ENCODE data around the gene MED14.
"Not testable (repeated sequence)": the region's sequence is repeated elsewhere in the genome, so short reads cannot be mapped to it uniquely, and the experiment has no call there.

The MED14 gene

GRCh38 chrX:40735325-40736169 lies at the start of gene MED14:
MED14 (minus strand) TSS chrX:40735542; CDS start chrX:40735412, 130 bp downstream.
- Histone ChIP-seq H3K9ac (ENCODE audit: low read depth, low read length) (peak within 1 kb of the TSS; percentile 62), H3K36me3 (ENCODE audit: control insufficient read depth, insufficient read depth, low read length) (peaks cover 3% of the 10 kb centered on the region; the same call in 1 of the 2 replicates), H3K4me1 (ENCODE audit: control insufficient read depth, insufficient read depth, low read length) (no peaks in the 10 kb centered on the region), H3K4me3 (ENCODE audit: low read depth, low read length) (peak within 1 kb of the TSS; percentile 72), H3K27me3 (ENCODE audit: control insufficient read depth, insufficient read depth, low read length) (no peaks in the 10 kb centered on the region), H3K9me3 (ENCODE audit: control insufficient read depth, insufficient read depth, low read length) (peaks cover 3% of the 10 kb centered on the region; the same call in 1 of the 2 replicates), H3K27ac (ENCODE audit: low read depth, low read length) (peak within 1 kb of the TSS; percentile 94)

- Histone ChIP-seq H3K9me3 (ENCODE audit: control insufficient read depth, insufficient read depth, low read length) (no peaks in the 10 kb centered on the region), H3K27me3 (ENCODE audit: control insufficient read depth, insufficient read depth, low read length) (no peaks in the 10 kb centered on the region)
These were observed 49.3 kb upstream of the MED14 start for GRCh38 chrX:40784516-40785151.

GRCh38 chrX:40782644-40783259 lies 47.4 kb upstream of the MED14 start:
- H3K9me3 ChIP-seq (ENCODE audit: control insufficient read depth, insufficient read depth, low read length); H3K4me1 ChIP-seq (ENCODE audit: control insufficient read depth, insufficient read depth, low read length); H3K27ac ChIP-seq (ENCODE audit: low read depth, low read length); H3K36me3 ChIP-seq (ENCODE audit: control insufficient read depth, insufficient read depth, low read length); H3K4me3 ChIP-seq (ENCODE audit: low read depth, low read length); H3K9ac ChIP-seq (ENCODE audit: low read depth, low read length); H3K27me3 ChIP-seq (ENCODE audit: control insufficient read depth, insufficient read depth, low read length): not testable (repeated sequence)

More at GRCh38 chrX:40784516-40785151, 49.3 kb upstream of the MED14 start:
- no peak overlapping the region for H3K27ac ChIP-seq (ENCODE audit: low read depth, low read length)
- no peak overlapping the region for H3K9ac ChIP-seq (ENCODE audit: low read depth, low read length)
- no peaks in the 10 kb centered on the region for H3K4me1 ChIP-seq (ENCODE audit: control insufficient read depth, insufficient read depth, low read length)
- H3K36me3 ChIP-seq (ENCODE audit: control insufficient read depth, insufficient read depth, low read length) = no peaks in the 10 kb centered on the region
- H3K4me3 ChIP-seq (ENCODE audit: low read depth, low read length) = no peak overlapping the region

GRCh38 chrX:40780951-40781350 lies 45.6 kb upstream of the MED14 start:
- Histone ChIP-seq H3K27me3 (ENCODE audit: control insufficient read depth, insufficient read depth, low read length) (no peaks in the 10 kb centered on the region), H3K4me3 (ENCODE audit: low read depth, low read length) (no peak overlapping the region), H3K9me3 (ENCODE audit: control insufficient read depth, insufficient read depth, low read length) (no peaks in the 10 kb centered on the region), H3K4me1 (ENCODE audit: control insufficient read depth, insufficient read depth, low read length) (no peaks in the 10 kb centered on the region), H3K27ac (ENCODE audit: low read depth, low read length) (no peak overlapping the region), H3K36me3 (ENCODE audit: control insufficient read depth, insufficient read depth, low read length) (no peaks in the 10 kb centered on the region), H3K9ac (ENCODE audit: low read depth, low read length) (no peak overlapping the region)

- no peaks in the 10 kb centered on the region for H3K27me3 ChIP-seq (ENCODE audit: control insufficient read depth, insufficient read depth, low read length)
- H3K9ac ChIP-seq (ENCODE audit: low read depth, low read length) = no peak overlapping the region
- H3K4me1 ChIP-seq (ENCODE audit: control insufficient read depth, insufficient read depth, low read length) = no peaks in the 10 kb centered on the region
- H3K36me3 ChIP-seq (ENCODE audit: control insufficient read depth, insufficient read depth, low read length) = no peaks in the 10 kb centered on the region
- no peak overlapping the region for H3K27ac ChIP-seq (ENCODE audit: low read depth, low read length)
- H3K4me3 ChIP-seq (ENCODE audit: low read depth, low read length) = no peak overlapping the region
- H3K9me3 ChIP-seq (ENCODE audit: control insufficient read depth, insufficient read depth, low read length) = no peaks in the 10 kb centered on the region
These were observed 44.7 kb upstream of the MED14 start for GRCh38 chrX:40780082-40780481.

- Histone ChIP-seq H3K4me3 (ENCODE audit: low read depth, low read length) (no peak overlapping the region), H3K27me3 (ENCODE audit: control insufficient read depth, insufficient read depth, low read length) (no peaks in the 10 kb centered on the region), H3K4me1 (ENCODE audit: control insufficient read depth, insufficient read depth, low read length) (no peaks in the 10 kb centered on the region), H3K27ac (ENCODE audit: low read depth, low read length) (no peak overlapping the region), H3K36me3 (ENCODE audit: control insufficient read depth, insufficient read depth, low read length) (no peaks in the 10 kb centered on the region), H3K9me3 (ENCODE audit: control insufficient read depth, insufficient read depth, low read length) (no peaks in the 10 kb centered on the region), H3K9ac (ENCODE audit: low read depth, low read length) (no peak overlapping the region)
These were observed 43.7 kb upstream of the MED14 start for GRCh38 chrX:40778861-40779575.

GRCh38 chrX:40773809-40774208 lies 38.5 kb upstream of the MED14 start:
- H3K9me3 ChIP-seq (ENCODE audit: control insufficient read depth, insufficient read depth, low read length) = 0 out of 2 replicates have a peak, but pooled peaks cover 3% of the 10 kb centered on the region
- no peaks in the 10 kb centered on the region for H3K27me3 ChIP-seq (ENCODE audit: control insufficient read depth, insufficient read depth, low read length)
- H3K9ac ChIP-seq (ENCODE audit: low read depth, low read length) = no peak overlapping the region

GRCh38 chrX:40773188-40773587 lies 37.8 kb upstream of the MED14 start:
- Histone ChIP-seq H3K9me3 (ENCODE audit: control insufficient read depth, insufficient read depth, low read length) (0 out of 2 replicates have a peak, but pooled peaks cover 3% of the 10 kb centered on the region), H3K36me3 (ENCODE audit: control insufficient read depth, insufficient read depth, low read length) (no peaks in the 10 kb centered on the region), H3K27me3 (ENCODE audit: control insufficient read depth, insufficient read depth, low read length) (no peaks in the 10 kb centered on the region), H3K9ac (ENCODE audit: low read depth, low read length) (no peak overlapping the region), H3K4me1 (ENCODE audit: control insufficient read depth, insufficient read depth, low read length) (no peaks in the 10 kb centered on the region), H3K27ac (ENCODE audit: low read depth, low read length) (no peak overlapping the region), H3K4me3 (ENCODE audit: low read depth, low read length) (no peak overlapping the region)

More at GRCh38 chrX:40773809-40774208, 38.5 kb upstream of the MED14 start:
- H3K4me1 ChIP-seq (ENCODE audit: control insufficient read depth, insufficient read depth, low read length) = no peaks in the 10 kb centered on the region
- H3K27ac ChIP-seq (ENCODE audit: low read depth, low read length) = no peak overlapping the region
- H3K36me3 ChIP-seq (ENCODE audit: control insufficient read depth, insufficient read depth, low read length) = no peaks in the 10 kb centered on the region
- no peak overlapping the region for H3K4me3 ChIP-seq (ENCODE audit: low read depth, low read length)

- no peak overlapping the region for H3K4me3 ChIP-seq (ENCODE audit: low read depth, low read length)
These were observed 36.9 kb upstream of the MED14 start for GRCh38 chrX:40772290-40772689.

GRCh38 chrX:40761762-40762161 lies 26.4 kb upstream of the MED14 start:
- H3K4me1 ChIP-seq (ENCODE audit: control insufficient read depth, insufficient read depth, low read length) = no peaks in the 10 kb centered on the region
- H3K27ac ChIP-seq (ENCODE audit: low read depth, low read length) = no peak overlapping the region
- H3K9me3 ChIP-seq (ENCODE audit: control insufficient read depth, insufficient read depth, low read length) = no peaks in the 10 kb centered on the region
- no peak overlapping the region for H3K9ac ChIP-seq (ENCODE audit: low read depth, low read length)
- no peaks in the 10 kb centered on the region for H3K27me3 ChIP-seq (ENCODE audit: control insufficient read depth, insufficient read depth, low read length)
- no peaks in the 10 kb centered on the region for H3K36me3 ChIP-seq (ENCODE audit: control insufficient read depth, insufficient read depth, low read length)
- H3K4me3 ChIP-seq (ENCODE audit: low read depth, low read length) = no peak overlapping the region

More at GRCh38 chrX:40772290-40772689, 36.9 kb upstream of the MED14 start:
- Histone ChIP-seq H3K4me1 (ENCODE audit: control insufficient read depth, insufficient read depth, low read length) (no peaks in the 10 kb centered on the region), H3K27me3 (ENCODE audit: control insufficient read depth, insufficient read depth, low read length) (no peaks in the 10 kb centered on the region), H3K9me3 (ENCODE audit: control insufficient read depth, insufficient read depth, low read length) (0 out of 2 replicates have a peak, but pooled peaks cover 3% of the 10 kb centered on the region), H3K27ac (ENCODE audit: low read depth, low read length) (no peak overlapping the region), H3K9ac (ENCODE audit: low read depth, low read length) (no peak overlapping the region), H3K36me3 (ENCODE audit: control insufficient read depth, insufficient read depth, low read length) (no peaks in the 10 kb centered on the region)
